MM.1S (cell line): ENCODE results near the gene SSBP2.

Source experiments
- CTCF ChIP-seq: fragments of 300-600 bp; sonication (generic); IDR thresholded peaks from 2 replicates; pipeline ENCODE4 v1.5.1; 2016; ENCODE audit warnings: antibody characterized with exemption, low read length, mixed read lengths
- EZH2 ChIP-seq: fragments of 300-600 bp; sonication (generic); optimal IDR thresholded peaks from 2 replicates; pipeline ENCODE3; 2017; ENCODE audit warnings: low read depth, mild to moderate bottlenecking, antibody characterized with exemption, low read length, mixed read lengths
- EZH2phosphoT487 ChIP-seq: fragments of 300-600 bp; sonication (generic); IDR thresholded peaks from 2 replicates; pipeline ENCODE4 v1.6.1; 2018; ENCODE audit warnings: antibody characterized with exemption, low read length

- no peak for TF ChIP-seq CTCF
- TF ChIP-seq EZH2: no peak
- TF ChIP-seq EZH2phosphoT487: no peak
These were observed 141.9 kb downstream of the SSBP2 start for GRCh38 chr5:81608976-81609375.
